K562 (cell line): ENCODE results near the gene ZNF83. TPM values are rescaled to one million over a fixed set of nuclear protein-coding genes. Genes with fewer than 3 reads are reported as not detected.
A peak's percentile ranks its signal among the peaks of the same experiment; 100 is the strongest.

Experiments
- BMI1 ChIP-seq: fragments of 150-350 bp; IDR thresholded peaks from 2 replicates; pipeline ENCODE4 v1.6.1; 2014; ENCODE audit warnings: low read length
- CLOCK ChIP-seq: fragments of 250-450 bp; sonication (Bioruptor Pico); IDR thresholded peaks from 2 replicates; pipeline ENCODE4 v1.4.0; 2020; ENCODE audit warnings: mild to moderate bottlenecking, moderate library complexity, borderline replicate concordance
- COPS2 ChIP-seq: fragments of 450-650 bp; conservative IDR thresholded peaks from 2 replicates; pipeline ENCODE4 v1.6.1; 2016; ENCODE audit warnings: mild to moderate bottlenecking, moderate library complexity
- CREB3 ChIP-seq: fragments of 450-650 bp; conservative IDR thresholded peaks from 2 replicates; pipeline ENCODE4 v1.6.1; 2016; ENCODE audit warnings: missing genetic modification characterization, low read depth, mild to moderate bottlenecking, missing compliant biosample characterization, moderate library complexity
- DPF2 ChIP-seq: fragments of 450-650 bp; IDR thresholded peaks from 2 replicates; pipeline ENCODE4 v1.6.1; 2016
- EGR1 ChIP-seq: fragments of 450-650 bp; conservative IDR thresholded peaks from 2 replicates; pipeline ENCODE4 v1.6.1; 2017; ENCODE audit warnings: mild to moderate bottlenecking
- EHMT2 ChIP-seq: fragments of 450-650 bp; IDR thresholded peaks from 2 replicates; pipeline ENCODE4 v1.6.1; 2018; ENCODE audit warnings: antibody characterized with exemption
- FOS ChIP-seq: IDR thresholded peaks from 3 replicates; pipeline ENCODE4 v1.6.1; 2011; ENCODE audit not compliant: insufficient read length; ENCODE audit errors: extremely low read depth
- FOXA3 ChIP-seq, 2 experiments: fragments of 450-650 bp in 1 of 2; sonication (generic) in 1 of 2; formaldehyde crosslinking; IDR thresholded peaks in 1 of 2; conservative IDR thresholded peaks in 1 of 2; 2 replicates each; pipeline versions ENCODE4 v1.4.0 to v1.8.0; 2020 to 2022; ENCODE audit warnings: mild to moderate bottlenecking in 2 of 2, missing genetic modification reagents in 1 of 2
- GTF2A2 ChIP-seq: IDR thresholded peaks from 2 replicates; pipeline ENCODE4 v1.6.1; 2016; ENCODE audit warnings: mild to moderate bottlenecking, missing genetic modification characterization, missing compliant biosample characterization
- KDM1A ChIP-seq, 2 experiments: fragments of 450-650 bp; IDR thresholded peaks; 2 replicates each; pipeline ENCODE4 v1.6.1; 2016; ENCODE audit warnings: mild to moderate bottlenecking in 2 of 2
- RBM25 ChIP-seq: fragments of 200-400 bp; formaldehyde crosslinking; IDR thresholded peaks from 2 replicates; pipeline ENCODE4 v1.6.1; 2018; ENCODE audit warnings: low read length, low read depth, moderate library complexity; ENCODE audit not compliant: severe bottlenecking
- RFX7 ChIP-seq: fragments of 250-450 bp; sonication (Bioruptor Pico); IDR thresholded peaks from 2 replicates; pipeline ENCODE4 v1.5.1; 2021; ENCODE audit warnings: mild to moderate bottlenecking
- SMARCA4 ChIP-seq: fragments of 450-650 bp; IDR thresholded peaks from 2 replicates; pipeline ENCODE4 v1.6.1; 2016
- SREBF1 ChIP-seq: fragments of 150-350 bp; IDR thresholded peaks from 2 replicates; pipeline ENCODE4 v1.6.1; 2014; ENCODE audit warnings: antibody characterized with exemption, low read depth, low read length, borderline replicate concordance
- ZBTB34 ChIP-seq: fragments of 250-450 bp; sonication (Bioruptor Pico); IDR thresholded peaks from 2 replicates; pipeline ENCODE4 v1.8.0; 2021; ENCODE audit warnings: mild to moderate bottlenecking, moderate library complexity
- ZNF12 ChIP-seq: sonication (generic); formaldehyde crosslinking; IDR thresholded peaks from 2 replicates; pipeline ENCODE4 v1.4.0; 2020; ENCODE audit warnings: mild to moderate bottlenecking, missing genetic modification reagents
- ZNF586 ChIP-seq: fragments of 450-650 bp; formaldehyde crosslinking; conservative IDR thresholded peaks from 2 replicates; pipeline ENCODE4 v1.4.0; 2020; ENCODE audit warnings: mild to moderate bottlenecking, moderate library complexity
- ZNF592 ChIP-seq: fragments of 450-650 bp; IDR thresholded peaks from 2 replicates; pipeline ENCODE4 v1.6.1; 2017; ENCODE audit warnings: antibody characterized with exemption, mild to moderate bottlenecking
- ZNF785 ChIP-seq: fragments of 250-450 bp; sonication (Bioruptor Pico); IDR thresholded peaks from 2 replicates; pipeline ENCODE4 v1.4.0; 2020; ENCODE audit warnings: mild to moderate bottlenecking
- ZNF79 ChIP-seq: fragments of 250-450 bp; sonication (Bioruptor Pico); IDR thresholded peaks from 2 replicates; pipeline ENCODE4 v1.4.0; 2020; ENCODE audit warnings: low read depth, mild to moderate bottlenecking, moderate library complexity
- polyA plus RNA-seq, 8 experiments: library from polyadenylated mRNA; depleted of rRNA in 4 of 8; stranded (reverse) in 5 of 8; unstranded in 3 of 8; fragments of >200 nt; fragmentation: Nextera tagmentation in 2 of 8; fragmentation: Illumina TruSeq in 1 of 8; extraction: Ambion mirVana in 2 of 8; extraction: Trizol in 1 of 8; gene quantifications; 2 replicates each; pipeline versions ENCODE4 v1.2.1 to v1.2.3, GENCODE V29; 2011 to 2014; ENCODE audit warnings: inconsistent platforms in 1 of 8, missing spikeins in 1 of 8
- total RNA-seq, 7 experiments: library from RNA; depleted of rRNA in 6 of 7; stranded (reverse); fragments of >200 nt in 6 of 7; fragmentation: Illumina TruSeq in 2 of 7; extraction: Trizol in 2 of 7; gene quantifications; 2 replicates each; pipeline versions ENCODE4 v1.2.1 to v1.2.3, GENCODE V29; 2011 to 2021; ENCODE audit warnings: low replicate concordance in 1 of 7

Gene ZNF83
- total and polyA plus RNA-seq, 9 of the 15 experiments (the other 6 are each of a cell fraction or from before 2014, with no cell fraction given), result 18.6 to 74.3 (median 51.9) TPM

GRCh38 chr19:52566588-52566987 lies 71.6 kb downstream of the ZNF83 start (continued):
- TF ChIP-seq ZBTB34 (CRISPR knock-in tag) (no peak), ZNF785 (CRISPR knock-in tag) (no peak), DPF2 (peak; percentile 50), BMI1 (no peak), ZNF586 (no peak), KDM1A (IDR thresholded peaks at IDR 0.05) (no peak), FOXA3 (CRISPR knock-in tag; conservative IDR thresholded peaks at IDR 0.05 in 1 of 2, IDR thresholded peaks at IDR 0.05 in 1 of 2) (0 out of 4 replicates have a peak, but pooled peaks of 1 of the 2 experiments have one; percentile 38), SMARCA4 (peak; percentile 46), RFX7 (no peak), CREB3 (no peak), ZNF592 (no peak), SREBF1 (no peak), CLOCK (CRISPR knock-in tag) (no peak), RBM25 (no peak), GTF2A2 (tag) (no peak), EHMT2 (no peak), ZNF12 (CRISPR knock-in tag) (no peak), COPS2 (no peak), ZNF79 (CRISPR knock-in tag) (no peak), EGR1 (no peak), FOS (peak; percentile 15)
